ENCODE results near the gene TNNI2.

- TF ChIP-seq CTCF (IDR thresholded peaks at IDR 0.05) = no peak
- no peak for TF ChIP-seq POLR2A (IDR thresholded peaks at IDR 0.05)
Observed at GRCh38 chr11:1817000-1817399, 21.8 kb upstream of the TNNI2 start.
